Ishikawa (cell line): Measurements from ENCODE around the gene ITSN2.

Experiments
- CEBPB ChIP-seq: IDR thresholded peaks from 2 replicates; pipeline ENCODE4 v1.6.1; 2012
- EGR1 ChIP-seq: IDR thresholded peaks from 2 replicates; pipeline ENCODE4 v1.6.1; 2012
- EP300 ChIP-seq: IDR thresholded peaks from 2 replicates; pipeline ENCODE4 v1.6.1; 2012; ENCODE audit warnings: borderline replicate concordance
- FOXM1 ChIP-seq: IDR thresholded peaks from 2 replicates; pipeline ENCODE4 v1.6.1; 2012; ENCODE audit warnings: low read depth, borderline replicate concordance
- TAF1 ChIP-seq: IDR thresholded peaks from 2 replicates; pipeline ENCODE4 v1.6.1; 2012; ENCODE audit warnings: low read depth, mild to moderate bottlenecking
- TCF12 ChIP-seq: IDR thresholded peaks from 2 replicates; pipeline ENCODE4 v1.6.1; 2012; ENCODE audit warnings: low read depth
- TEAD4 ChIP-seq: IDR thresholded peaks from 2 replicates; pipeline ENCODE4 v1.6.1; 2012
- YY1 ChIP-seq: IDR thresholded peaks from 2 replicates; pipeline ENCODE4 v1.6.1; 2012; ENCODE audit warnings: low read depth
- TF ChIP-seq, protein P1 (sequence below): IDR thresholded peaks from 2 replicates; pipeline ENCODE4 v1.6.1; 2012
- TF ChIP-seq, protein P2 (sequence below): IDR thresholded peaks from 2 replicates; pipeline ENCODE4 v1.6.1; 2012; ENCODE audit warnings: low read depth, mild to moderate bottlenecking

DNA sequence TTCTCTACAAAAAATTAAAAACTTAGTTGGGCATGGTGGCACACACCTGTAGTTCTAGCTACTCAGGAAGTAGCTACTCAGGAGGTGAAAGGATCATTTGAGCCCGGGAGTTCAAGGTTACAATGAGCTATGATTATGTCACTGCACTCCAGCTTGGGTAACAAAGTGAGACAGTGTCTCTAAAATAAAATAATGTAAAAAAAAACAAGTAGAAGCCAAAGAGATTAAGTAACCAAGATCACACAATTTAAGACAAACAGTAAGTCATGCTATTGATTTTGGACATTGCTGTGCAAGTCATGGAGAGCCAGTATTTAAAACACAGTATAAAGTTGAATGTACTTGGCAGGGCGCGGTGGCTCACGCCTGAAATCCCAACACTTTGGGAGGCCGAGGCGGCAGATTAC is 20.5 kb downstream of the ITSN2 start:
- TF ChIP-seq TEAD4: no peak
- no peak for TF ChIP-seq FOXM1
- TF ChIP-seq EGR1: no peak
- no peak for TF ChIP-seq EP300
- TF ChIP-seq TAF1: no peak
- TF ChIP-seq, protein P1, sequence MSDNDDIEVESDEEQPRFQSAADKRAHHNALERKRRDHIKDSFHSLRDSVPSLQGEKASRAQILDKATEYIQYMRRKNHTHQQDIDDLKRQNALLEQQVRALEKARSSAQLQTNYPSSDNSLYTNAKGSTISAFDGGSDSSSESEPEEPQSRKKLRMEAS: no peak
- no peak for TF ChIP-seq CEBPB
- TF ChIP-seq TCF12: no peak
- TF ChIP-seq, protein P2, sequence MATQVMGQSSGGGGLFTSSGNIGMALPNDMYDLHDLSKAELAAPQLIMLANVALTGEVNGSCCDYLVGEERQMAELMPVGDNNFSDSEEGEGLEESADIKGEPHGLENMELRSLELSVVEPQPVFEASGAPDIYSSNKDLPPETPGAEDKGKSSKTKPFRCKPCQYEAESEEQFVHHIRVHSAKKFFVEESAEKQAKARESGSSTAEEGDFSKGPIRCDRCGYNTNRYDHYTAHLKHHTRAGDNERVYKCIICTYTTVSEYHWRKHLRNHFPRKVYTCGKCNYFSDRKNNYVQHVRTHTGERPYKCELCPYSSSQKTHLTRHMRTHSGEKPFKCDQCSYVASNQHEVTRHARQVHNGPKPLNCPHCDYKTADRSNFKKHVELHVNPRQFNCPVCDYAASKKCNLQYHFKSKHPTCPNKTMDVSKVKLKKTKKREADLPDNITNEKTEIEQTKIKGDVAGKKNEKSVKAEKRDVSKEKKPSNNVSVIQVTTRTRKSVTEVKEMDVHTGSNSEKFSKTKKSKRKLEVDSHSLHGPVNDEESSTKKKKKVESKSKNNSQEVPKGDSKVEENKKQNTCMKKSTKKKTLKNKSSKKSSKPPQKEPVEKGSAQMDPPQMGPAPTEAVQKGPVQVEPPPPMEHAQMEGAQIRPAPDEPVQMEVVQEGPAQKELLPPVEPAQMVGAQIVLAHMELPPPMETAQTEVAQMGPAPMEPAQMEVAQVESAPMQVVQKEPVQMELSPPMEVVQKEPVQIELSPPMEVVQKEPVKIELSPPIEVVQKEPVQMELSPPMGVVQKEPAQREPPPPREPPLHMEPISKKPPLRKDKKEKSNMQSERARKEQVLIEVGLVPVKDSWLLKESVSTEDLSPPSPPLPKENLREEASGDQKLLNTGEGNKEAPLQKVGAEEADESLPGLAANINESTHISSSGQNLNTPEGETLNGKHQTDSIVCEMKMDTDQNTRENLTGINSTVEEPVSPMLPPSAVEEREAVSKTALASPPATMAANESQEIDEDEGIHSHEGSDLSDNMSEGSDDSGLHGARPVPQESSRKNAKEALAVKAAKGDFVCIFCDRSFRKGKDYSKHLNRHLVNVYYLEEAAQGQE: no peak
- TF ChIP-seq YY1: no peak
